NCI-H1436 treated with DMSO at 0.1 percent for 48 hours (cell line): ENCODE measurements around the gene CYFIP2.

Experiments used
- DNase-seq: peaks from one replicate; lab custom pipeline; 2025; lab: John Stamatoyannopoulos, UW

The CYFIP2 gene

GRCh38 chr5:157288405-157289163, 22.7 kb downstream of the CYFIP2 start:
- DNase-seq, result no peak

DNA sequence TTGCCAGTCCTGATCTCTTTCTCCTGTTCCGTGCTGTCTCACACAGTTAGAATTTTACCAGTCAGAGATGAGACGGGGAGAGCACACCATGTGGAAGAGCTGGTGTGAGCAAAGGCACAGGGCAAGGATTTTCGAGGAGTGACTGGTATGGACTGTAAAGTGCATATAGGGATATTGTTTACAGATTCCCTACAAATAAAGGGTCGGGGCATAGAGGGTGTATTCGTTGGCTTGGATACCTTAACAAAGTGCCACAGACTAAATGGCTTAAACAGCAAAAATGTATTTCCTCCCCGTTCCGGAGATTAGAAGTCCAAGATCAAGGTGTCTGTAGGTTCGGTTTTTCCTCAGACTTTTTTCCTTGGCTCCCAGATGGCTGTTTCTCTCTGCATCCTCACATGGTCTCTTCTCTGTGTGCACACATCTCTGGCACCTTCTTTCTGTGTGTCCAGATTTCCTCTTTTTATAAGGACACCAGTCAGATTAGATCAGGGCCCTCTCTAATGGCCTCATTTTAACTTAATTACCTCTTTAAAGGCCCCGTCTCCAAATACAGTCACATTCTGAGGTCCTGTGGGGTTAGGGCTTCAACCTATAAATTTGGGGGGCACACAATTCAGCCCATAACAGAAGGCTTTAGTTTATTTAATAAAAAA, 23.4 kb downstream of the CYFIP2 start:
- no peak for DNase-seq

DNA sequence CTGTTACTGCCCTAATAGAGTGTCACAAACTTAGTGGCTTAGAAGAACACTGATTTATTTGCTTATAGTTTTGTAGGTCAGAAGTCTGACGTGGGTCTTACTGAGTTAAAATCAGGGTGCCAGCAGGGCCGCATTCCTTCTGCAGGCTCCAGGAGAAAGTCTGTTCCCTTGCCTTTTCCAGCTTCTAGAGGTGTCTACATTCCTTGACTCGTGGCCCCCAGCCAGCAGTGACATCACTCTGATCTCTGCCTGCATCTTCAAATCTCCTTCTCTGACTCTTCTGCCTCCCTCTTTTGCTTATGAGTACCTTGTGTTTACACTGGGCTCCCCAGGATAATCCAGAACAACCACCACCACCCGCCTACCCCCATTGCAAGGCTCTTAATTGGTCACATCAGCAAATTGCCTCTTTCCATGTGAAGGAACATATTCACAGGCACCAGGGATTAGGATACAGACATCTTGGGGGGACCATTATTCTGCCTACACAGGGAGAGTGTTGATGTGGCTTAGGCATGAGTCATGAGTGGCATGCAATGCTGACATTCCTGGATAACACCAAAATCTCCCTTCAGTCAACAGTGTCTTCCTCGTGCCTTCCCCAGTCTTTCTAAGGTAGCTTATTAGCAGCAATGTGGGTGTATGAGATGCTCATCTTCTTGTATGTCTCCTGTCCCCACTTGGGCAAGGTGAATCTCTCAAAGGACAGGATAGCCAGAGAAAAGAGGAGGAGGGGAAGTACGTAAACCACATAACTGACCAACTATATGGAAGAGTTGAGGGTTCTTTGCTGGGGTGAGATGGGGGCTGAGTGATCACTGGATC, 24.4 kb downstream of the CYFIP2 start:
- no peak for DNase-seq

- DNase-seq, result no peak
Observed at GRCh38 chr5:157290981-157291711, 25.2 kb downstream of the CYFIP2 start.

DNA sequence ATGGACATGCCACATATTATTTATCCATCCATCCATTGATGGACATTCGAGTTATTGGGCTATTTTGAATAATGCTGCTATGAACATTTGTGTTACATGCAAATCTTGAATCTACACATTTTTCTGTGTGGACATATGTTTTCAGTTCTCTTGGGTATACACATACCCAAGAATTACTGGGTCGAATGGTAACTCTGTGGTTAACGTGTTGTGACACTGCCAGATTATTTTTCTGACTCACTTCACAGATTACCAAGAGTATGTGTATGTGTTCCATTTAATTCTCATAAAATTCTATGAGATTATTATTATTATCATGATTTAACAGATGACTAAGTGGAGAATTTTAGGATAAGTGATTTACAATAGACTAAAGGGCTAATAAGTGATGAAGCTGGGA, 26.7 kb downstream of the CYFIP2 start:
- DNase-seq, result no peak

GRCh38 chr5:157294407-157295091, 28.6 kb downstream of the CYFIP2 start:
- no peak for DNase-seq

GRCh38 chr5:157295247-157295646, 29.3 kb downstream of the CYFIP2 start:
- DNase-seq, result peak; percentile 75

DNA sequence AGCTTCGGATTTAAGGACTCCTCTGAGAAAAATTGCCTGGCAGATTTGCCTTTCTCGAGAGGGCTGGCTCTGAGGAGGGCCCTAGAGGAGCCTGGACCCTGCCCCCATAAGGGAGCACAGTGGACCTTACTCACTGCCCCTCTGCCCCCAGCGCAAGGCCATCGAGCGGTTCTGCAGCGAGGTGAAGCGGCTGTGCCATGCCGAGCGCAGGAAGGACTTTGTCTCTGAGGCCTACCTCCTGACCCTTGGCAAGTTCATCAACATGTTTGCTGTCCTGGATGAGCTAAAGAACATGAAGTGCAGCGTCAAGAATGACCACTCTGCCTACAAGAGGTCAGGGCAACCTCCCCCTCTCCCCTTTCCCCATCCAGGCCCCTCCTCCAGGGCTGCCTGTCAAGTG, 34.6 kb downstream of the CYFIP2 start:
- DNase-seq, result no peak

GRCh38 chr5:157301066-157301465, 35.1 kb downstream of the CYFIP2 start:
- DNase-seq, result no peak

DNA sequence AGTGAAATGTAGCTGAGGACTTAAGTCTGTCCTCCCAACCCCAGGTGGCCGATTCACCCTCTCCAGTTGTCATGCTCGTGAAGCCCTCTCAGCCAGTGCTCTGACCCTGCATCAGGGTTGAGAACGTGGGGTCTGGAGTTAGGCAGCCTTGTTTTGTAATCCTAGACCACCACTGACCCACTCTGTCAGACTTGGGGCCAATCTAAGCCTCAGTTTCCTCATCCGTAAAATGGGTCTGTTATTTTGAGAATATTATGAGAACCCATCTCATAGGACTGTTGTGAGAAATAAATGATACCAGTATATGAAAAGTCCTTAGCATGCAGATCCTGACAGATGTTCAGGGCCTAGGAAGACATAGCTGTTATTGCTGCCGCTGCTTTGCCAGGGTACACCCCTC, 37.1 kb downstream of the CYFIP2 start:
- no peak for DNase-seq

GRCh38 chr5:157303667-157304327, 37.9 kb downstream of the CYFIP2 start:
- DNase-seq, result no peak

- DNase-seq, result no peak
Observed at GRCh38 chr5:157306081-157306480, 40.2 kb downstream of the CYFIP2 start.

- no peak for DNase-seq
Observed at GRCh38 chr5:157306692-157307471, 41.0 kb downstream of the CYFIP2 start.

- no peak for DNase-seq
Observed at GRCh38 chr5:157308836-157309465, 43.0 kb downstream of the CYFIP2 start.

- DNase-seq, result no peak
Observed at GRCh38 chr5:157309796-157310195, 43.9 kb downstream of the CYFIP2 start.

- DNase-seq, result no peak
Observed at GRCh38 chr5:157311595-157311994, 45.7 kb downstream of the CYFIP2 start.

- DNase-seq, result no peak
Observed at GRCh38 chr5:157312492-157312891, 46.6 kb downstream of the CYFIP2 start.

- DNase-seq, result no peak
Observed at GRCh38 chr5:157322581-157322980, 56.7 kb downstream of the CYFIP2 start.

DNA sequence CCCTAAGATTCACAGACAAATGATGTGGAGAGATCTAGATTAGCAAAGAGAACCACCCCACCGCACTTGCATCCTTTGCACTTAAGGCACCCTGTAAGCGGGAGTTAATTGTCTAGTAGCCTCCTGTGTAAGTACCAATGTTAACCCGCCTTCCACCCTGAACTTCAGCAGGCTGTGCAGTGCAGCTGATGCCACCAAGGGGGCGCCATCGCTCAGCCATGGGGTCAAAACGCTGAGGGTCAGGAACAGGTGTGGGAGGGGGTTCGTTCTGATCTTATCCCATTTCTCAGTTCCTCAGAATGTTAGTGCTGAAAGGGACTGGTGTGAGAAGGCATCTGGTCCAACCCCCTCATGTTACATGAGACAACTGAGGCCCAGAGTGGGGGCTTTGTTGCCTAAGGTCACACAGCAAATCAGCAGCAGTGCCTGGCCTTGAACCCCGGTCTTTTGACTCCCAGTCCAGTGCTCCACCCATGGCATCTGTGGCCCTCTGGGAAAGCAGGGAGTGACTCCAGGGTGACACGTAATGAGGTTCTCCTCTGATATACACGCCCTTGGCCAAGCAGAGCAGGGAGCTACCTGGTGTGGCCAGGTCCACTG, 57.3 kb downstream of the CYFIP2 start:
- no peak for DNase-seq
